K562 (cell line): Measurements from ENCODE around the gene ITPR1. TPM values are rescaled to one million over a fixed set of nuclear protein-coding genes. Genes with fewer than 3 reads are reported as not detected.
A peak's percentile ranks its signal among the peaks of the same experiment; 100 is the strongest.

Source experiments
- ATAC-seq: fragments of 200-7000 bp; cut with Tn5 transposase; 3 replicates; pipeline ENCODE4 v1.9.1; 2020; ENCODE audit warnings: moderate library complexity
- BruUV-seq: library from RNA; stranded (reverse); fragments of 400-500 nt; replicated peaks from 2 replicates; lab custom pipeline; 2021; lab: Mats Ljungman, UMichigan
- CTCF ChIA-PET: fragments of 300-600 bp; formaldehyde crosslinking; extraction: SDS; loops from one replicate; lab custom pipeline; 2021; ENCODE audit warnings: low intra/inter-chr PET ratio; lab: Yijun Ruan, JAX
- POLR2A ChIA-PET: fragments of 300-600, 350-650 bp; sonication (Branson Sonifier 250); formaldehyde crosslinking; extraction: SDS; loops from one replicate; lab custom pipeline; 2021; ENCODE audit warnings: antibody characterized with exemption, inconsistent platforms; lab: Yijun Ruan, JAX
- DNase-seq, 4 experiments: peaks; one replicate each; pipeline versions ENCODE4 v3.0.0 to v3.0.0-alpha.2; 2011 to 2018; ENCODE audit warnings: low spot score in 3 of 4, mixed read lengths in 3 of 4; ENCODE audit errors: extremely low read depth in 1 of 4
- FAIRE-seq: peaks from 2 replicates; lab custom pipeline; 2011; peaks lifted over from hg19 to GRCh38; lab: Jason Lieb, UNC
- H2AFZ ChIP-seq: 2 replicates; pipeline ENCODE4 v1.6.0; 2011; ENCODE audit warnings: low read depth, low read length, control low read depth, inconsistent platforms
- H3K27ac ChIP-seq: fragments of 200-600 bp; 3 replicates; pipeline ENCODE4 v1.8.0; 2011; ENCODE audit warnings: low read depth, mild to moderate bottlenecking, control low read depth, inconsistent platforms, low read length, moderate library complexity, mixed read lengths; ENCODE audit errors: extremely low read depth
- H3K27me3 ChIP-seq, 2 experiments: fragments of 300-600 bp in 1 of 2; 2 replicates in 1 of 2; 3 replicates in 1 of 2; pipeline versions ENCODE4 v1.6.0 to v1.8.0; 2011; ENCODE audit warnings: inconsistent platforms in 2 of 2, low read length in 2 of 2, mild to moderate bottlenecking in 1 of 2, mixed read lengths in 1 of 2, moderate library complexity in 1 of 2; ENCODE audit not compliant: control insufficient read depth in 2 of 2, insufficient read depth in 2 of 2
- H3K36me3 ChIP-seq: fragments of 300-600 bp; 3 replicates; pipeline ENCODE4 v1.8.0; 2011; ENCODE audit warnings: mild to moderate bottlenecking, low read length, inconsistent platforms; ENCODE audit not compliant: control insufficient read depth, insufficient read depth
- H3K4me1 ChIP-seq, 2 experiments: fragments of 200-600 bp in 1 of 2; replicated peaks in 1 of 2; 2 replicates in 1 of 2; 3 replicates in 1 of 2; pipeline versions ENCODE4 v1.5.1 to v1.8.0; 2011; ENCODE audit warnings: inconsistent platforms in 2 of 2, low read length in 2 of 2, mild to moderate bottlenecking in 1 of 2, mixed read lengths in 1 of 2, moderate library complexity in 1 of 2; ENCODE audit not compliant: control insufficient read depth in 2 of 2, insufficient read depth in 2 of 2
- H3K4me2 ChIP-seq: 2 replicates; pipeline ENCODE4 v1.6.1; 2011; ENCODE audit warnings: low read length, control low read depth, inconsistent platforms, mixed read lengths; ENCODE audit not compliant: insufficient read depth
- H3K4me3 ChIP-seq: fragments of 200-600 bp; sonication (generic), shearing (Covaris generic); 2 replicates; pipeline ENCODE4 v1.5.1; 2016; ENCODE audit warnings: control low read depth, inconsistent platforms
- H3K79me2 ChIP-seq: fragments of 200-600 bp; 3 replicates; pipeline ENCODE4 v1.8.0; 2011; ENCODE audit warnings: low read length, inconsistent platforms; ENCODE audit not compliant: control insufficient read depth, insufficient read depth
- H3K9ac ChIP-seq, 2 experiments: 2 replicates each; pipeline versions ENCODE4 v1.6.0 to v1.6.1; 2011; ENCODE audit warnings: low read depth in 2 of 2, low read length in 2 of 2, control low read depth in 1 of 2, inconsistent platforms in 1 of 2, mild to moderate bottlenecking in 1 of 2, mixed read lengths in 1 of 2; ENCODE audit not compliant: insufficient read depth in 1 of 2
- H3K9me1 ChIP-seq: one replicate; pipeline ENCODE4 v1.6.0; 2011; ENCODE audit warnings: inconsistent platforms, mild to moderate bottlenecking, low read length, moderate library complexity; ENCODE audit not compliant: control insufficient read depth, insufficient read depth
- H3K9me3 ChIP-seq: replicated peaks from 2 replicates; pipeline ENCODE4 v1.5.1; 2011; ENCODE audit warnings: low read depth, low read length, inconsistent platforms; ENCODE audit not compliant: control insufficient read depth, insufficient read depth
- H4K20me1 ChIP-seq: replicated peaks from 2 replicates; pipeline ENCODE4 v1.6.1; 2011; ENCODE audit warnings: low read length, inconsistent platforms, mixed read lengths; ENCODE audit not compliant: control insufficient read depth, insufficient read depth
- TOE1 ChIP-seq, 2 experiments: fragments of 450-650 bp in 1 of 2; sonication (generic) in 1 of 2; formaldehyde crosslinking in 1 of 2; IDR thresholded peaks; 2 replicates each; pipeline versions ENCODE4 v1.7.1 to v1.8.0; 2016 to 2022; ENCODE audit warnings: borderline replicate concordance in 2 of 2, mild to moderate bottlenecking in 2 of 2, antibody characterized with exemption in 1 of 2, inconsistent platforms in 1 of 2, low read depth in 1 of 2, missing genetic modification reagents in 1 of 2, moderate library complexity in 1 of 2
- WGBS: fragments of 100-300 bp; shearing (Covaris generic); methylation state at CpG from one replicate; pipeline ENCODE4 v1.1.6; 2016; ENCODE audit warnings: low coverage, mixed read lengths; ENCODE audit not compliant: insufficient coverage; ENCODE audit errors: missing lambda C conversion rate; 5-methylcytosine and 5-hydroxymethylcytosine counted together
- in situ Hi-C: fragments of 300-500 bp; cut with MboI; formaldehyde crosslinking; loops from 4 replicates; pipeline ENCODE4 v1.15.0; 2018; ENCODE audit warnings: inconsistent platforms, mixed read lengths
- intact Hi-C: fragments of 100-400 bp; cut with micrococcal nuclease; formaldehyde crosslinking; loops from 2 replicates; pipeline ENCODE4 v1.14.2; 2022
- polyA plus RNA-seq, 8 experiments: library from polyadenylated mRNA; depleted of rRNA in 4 of 8; stranded (reverse) in 5 of 8; unstranded in 3 of 8; fragments of >200 nt; fragmentation: Nextera tagmentation in 2 of 8; fragmentation: Illumina TruSeq in 1 of 8; extraction: Ambion mirVana in 2 of 8; extraction: Trizol in 1 of 8; gene quantifications; 2 replicates each; pipeline versions ENCODE4 v1.2.1 to v1.2.3, GENCODE V29; 2011 to 2014; ENCODE audit warnings: inconsistent platforms in 1 of 8, missing spikeins in 1 of 8
- total RNA-seq, 7 experiments: library from RNA; depleted of rRNA in 6 of 7; stranded (reverse); fragments of >200 nt in 6 of 7; fragmentation: Illumina TruSeq in 2 of 7; extraction: Trizol in 2 of 7; gene quantifications; 2 replicates each; pipeline versions ENCODE4 v1.2.1 to v1.2.3, GENCODE V29; 2011 to 2021; ENCODE audit warnings: low replicate concordance in 1 of 7
- TF ChIP-seq, protein P1 (sequence below): fragments of 450-650 bp; IDR thresholded peaks from 2 replicates; pipeline ENCODE4 v1.6.1; 2018; ENCODE audit not compliant: partially characterized antibody

The ITPR1 gene
- total and polyA plus RNA-seq, 9 of the 15 experiments (the other 6 are each of a cell fraction or from before 2014, with no cell fraction given) = 22.4 to 40.0 (median 27.4) TPM

DNA sequence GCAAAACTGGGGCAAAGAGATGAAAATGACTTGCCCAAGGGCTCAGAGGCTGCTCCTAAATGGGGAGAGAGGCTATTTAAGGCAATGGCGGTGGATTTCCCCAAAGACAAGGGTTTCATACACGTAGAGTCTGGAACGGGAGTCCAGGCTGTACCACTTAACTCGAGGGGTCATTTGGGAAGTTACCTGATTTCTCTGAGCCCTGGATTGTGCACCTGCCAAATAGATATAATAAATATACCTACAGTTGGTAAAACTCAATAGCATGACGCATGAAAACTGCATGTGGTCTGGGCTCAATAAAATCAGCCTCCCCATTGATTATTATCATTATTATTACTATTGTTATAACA, 1.3 kb upstream of the ITPR1 start:
- H3K4me3 ChIP-seq = peak overlapping the region; percentile 61
- WGBS = 22% methylated on average over 5 of the region's 5 CpGs
- no peak for DNase-seq

More for the DNA sequence above, 1.3 kb upstream of the ITPR1 start:
- in situ Hi-C loops = no loop called here
- Histone ChIP-seq H3K79me2 (peaks cover 17% of the 10 kb centered on the region; the same call in 2 of the 3 replicates), H2AFZ (peak overlapping the region; percentile 94), H3K4me2 (peak overlapping the region; percentile 91), H4K20me1 (no peaks in the 10 kb centered on the region), H3K4me1 (peaks cover 17 to 25% of the 10 kb centered on the region in 2 experiments), H3K27me3 (no peaks in the 10 kb centered on the region), H3K36me3 (no peaks in the 10 kb centered on the region), H3K27ac (no peak overlapping the region), H3K9ac (peak overlapping the region; percentile 71 to 92; a peak in 2 of 4 replicates), H3K9me1 (peaks cover 4% of the 10 kb centered on the region), H3K9me3 (no peaks in the 10 kb centered on the region)
- POLR2A ChIA-PET = interaction anchor here (0.5 to 5.2 kb wide), 7 partner anchors 11 to 459 kb away, joined by 3 to 220 read pairs (median 40); partner anchors contain the start of gene SUMF1
- TF ChIP-seq TOE1 (IDR thresholded peaks at IDR 0.05; ENCODE audit: borderline replicate concordance) (no peak), TOE1 (CRISPR knock-in tag; IDR thresholded peaks at IDR 0.05; ENCODE audit: borderline replicate concordance, low read depth) (no peak)
- TF ChIP-seq, protein P1, sequence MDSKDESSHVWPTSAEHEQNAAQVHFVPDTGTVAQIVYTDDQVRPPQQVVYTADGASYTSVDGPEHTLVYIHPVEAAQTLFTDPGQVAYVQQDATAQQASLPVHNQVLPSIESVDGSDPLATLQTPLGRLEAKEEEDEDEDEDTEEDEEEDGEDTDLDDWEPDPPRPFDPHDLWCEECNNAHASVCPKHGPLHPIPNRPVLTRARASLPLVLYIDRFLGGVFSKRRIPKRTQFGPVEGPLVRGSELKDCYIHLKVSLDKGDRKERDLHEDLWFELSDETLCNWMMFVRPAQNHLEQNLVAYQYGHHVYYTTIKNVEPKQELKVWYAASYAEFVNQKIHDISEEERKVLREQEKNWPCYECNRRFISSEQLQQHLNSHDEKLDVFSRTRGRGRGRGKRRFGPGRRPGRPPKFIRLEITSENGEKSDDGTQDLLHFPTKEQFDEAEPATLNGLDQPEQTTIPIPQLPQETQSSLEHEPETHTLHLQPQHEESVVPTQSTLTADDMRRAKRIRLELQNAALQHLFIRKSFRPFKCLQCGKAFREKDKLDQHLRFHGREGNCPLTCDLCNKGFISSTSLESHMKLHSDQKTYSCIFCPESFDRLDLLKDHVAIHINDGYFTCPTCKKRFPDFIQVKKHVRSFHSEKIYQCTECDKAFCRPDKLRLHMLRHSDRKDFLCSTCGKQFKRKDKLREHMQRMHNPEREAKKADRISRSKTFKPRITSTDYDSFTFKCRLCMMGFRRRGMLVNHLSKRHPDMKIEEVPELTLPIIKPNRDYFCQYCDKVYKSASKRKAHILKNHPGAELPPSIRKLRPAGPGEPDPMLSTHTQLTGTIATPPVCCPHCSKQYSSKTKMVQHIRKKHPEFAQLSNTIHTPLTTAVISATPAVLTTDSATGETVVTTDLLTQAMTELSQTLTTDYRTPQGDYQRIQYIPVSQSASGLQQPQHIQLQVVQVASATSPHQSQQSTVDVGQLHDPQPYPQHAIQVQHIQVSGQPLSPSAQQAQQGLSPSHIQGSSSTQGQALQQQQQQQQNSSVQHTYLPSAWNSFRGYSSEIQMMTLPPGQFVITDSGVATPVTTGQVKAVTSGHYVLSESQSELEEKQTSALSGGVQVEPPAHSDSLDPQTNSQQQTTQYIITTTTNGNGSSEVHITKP = peak; percentile 77
- no TSS peak for BruUV-seq
- FAIRE-seq = no peak
- intact Hi-C loops = loop anchor here (2.0 kb wide), 1 partner anchor 141 kb away; no protein-coding TSS in a partner anchor
- ATAC-seq = no peak
- CTCF ChIA-PET = no interaction called here
